ENCODE data around the gene MFAP3. TPM values are rescaled to one million over a fixed set of nuclear protein-coding genes. Genes with fewer than 3 reads are reported as not detected.
"Not testable (repeated sequence)": the region's sequence is repeated elsewhere in the genome, so short reads cannot be mapped to it uniquely, and the experiment has no call there.

The MFAP3 gene
- total and polyA plus RNA-seq, 2 of the 13 experiments (the other 11 are each of a cell fraction or from before 2014, with no cell fraction given), result 12.1 to 28.3 TPM

DNA sequence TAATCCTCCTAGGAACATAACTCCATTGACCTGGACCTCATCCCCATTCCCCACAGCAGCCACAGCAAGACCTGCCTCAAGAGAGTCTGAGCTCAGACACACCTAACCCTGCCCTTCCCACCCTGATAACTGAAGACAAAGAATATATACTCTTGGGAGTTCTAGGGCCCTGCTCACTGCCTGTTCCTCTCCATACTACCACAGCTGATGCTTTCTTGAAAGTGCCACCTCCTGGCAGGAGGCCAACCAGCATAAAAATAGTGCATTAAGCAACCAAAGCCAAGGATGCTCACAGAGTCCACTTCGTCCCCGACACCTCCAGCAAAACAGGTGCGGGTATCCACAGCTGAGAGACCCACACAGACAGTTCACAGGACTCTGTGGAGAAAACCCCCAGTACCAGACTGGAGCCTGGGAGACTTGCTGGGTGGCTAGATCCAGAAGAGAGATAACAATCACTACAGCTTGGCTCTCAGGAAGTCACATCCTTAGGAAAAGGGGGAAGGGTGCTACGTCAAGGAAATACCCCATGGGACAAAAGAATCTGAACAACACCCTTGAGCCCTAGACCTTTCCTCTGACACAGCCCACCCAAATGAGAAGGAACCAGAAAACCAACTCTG is 23.6 kb upstream of the MFAP3 start:
- Histone ChIP-seq H4K20me1 (ENCODE audit: insufficient read depth, low read length) (no peaks in the 10 kb centered on the region), H3K36me3 (replicated peaks in 1 of 2; ENCODE audit: control insufficient read depth in 1 of 2, insufficient read depth in 2 of 2, low read length in 2 of 2) (no peaks in the 10 kb centered on the region), H3K79me2 (ENCODE audit: insufficient read depth, low read length) (no peaks in the 10 kb centered on the region), H3K27me3 (ENCODE audit: control insufficient read depth in 1 of 2, insufficient read depth in 2 of 2, low read length in 2 of 2) (no peaks in the 10 kb centered on the region), H3K27ac (ENCODE audit: extremely low read length, insufficient read depth, low read length) (no peak overlapping the region), H3K4me2 (ENCODE audit: low read depth, low read length) (no peak overlapping the region), H3K9ac (ENCODE audit: insufficient read depth, low read depth, low read length) (no peak overlapping the region), H3K4me3 (replicated peaks in 1 of 3; ENCODE audit: insufficient read depth in 1 of 3, low read depth in 2 of 3, low read length in 3 of 3) (no peak overlapping the region), H3K4me1 (ENCODE audit: insufficient read depth, low read length) (no peaks in the 10 kb centered on the region), H2AFZ (ENCODE audit: low read length) (no peak overlapping the region), H3K9me3 (ENCODE audit: low read length) (no peaks in the 10 kb centered on the region)
- DNase-seq (ENCODE audit: low spot score), result no peak
- intact Hi-C loops (cut with micrococcal nuclease; ENCODE audit: unreplicated experiment), result no loop called here
- no peak for FAIRE-seq
- no peak for ATAC-seq
- no peak for TF ChIP-seq EP300 (IDR thresholded peaks at IDR 0.05; ENCODE audit: low read depth in 2 of 2, low read length in 2 of 2)
- no peak for TF ChIP-seq EP300 (CRISPR knock-in tag; IDR thresholded peaks at IDR 0.05; ENCODE audit: borderline replicate concordance)
- TF ChIP-seq ZNF275 (CRISPR knock-in tag; IDR thresholded peaks at IDR 0.05; ENCODE audit: borderline replicate concordance), result no peak
- TF ChIP-seq MBD4 (IDR thresholded peaks at IDR 0.05; ENCODE audit: borderline replicate concordance, low read length), result no peak
- no peak for TF ChIP-seq ZNF550 (CRISPR knock-in tag; IDR thresholded peaks at IDR 0.05; ENCODE audit: borderline replicate concordance)
- ChIA-PET POLR2A (no interaction called here), CTCF (ENCODE audit: low intra/inter-chr PET ratio, low total read pairs) (no interaction called here)
- BruUV-seq (replicated peaks), result no TSS peak
- in situ Hi-C loops (cut with HindIII; ENCODE audit: extremely low pct_ligation_motif_present, low pct_unique_long_range_greater_than_20kb), result no loop called here
- WGBS (ENCODE audit: low lambda C conversion rate), result 100% methylated on average over 4 of the region's 4 CpGs

DNA sequence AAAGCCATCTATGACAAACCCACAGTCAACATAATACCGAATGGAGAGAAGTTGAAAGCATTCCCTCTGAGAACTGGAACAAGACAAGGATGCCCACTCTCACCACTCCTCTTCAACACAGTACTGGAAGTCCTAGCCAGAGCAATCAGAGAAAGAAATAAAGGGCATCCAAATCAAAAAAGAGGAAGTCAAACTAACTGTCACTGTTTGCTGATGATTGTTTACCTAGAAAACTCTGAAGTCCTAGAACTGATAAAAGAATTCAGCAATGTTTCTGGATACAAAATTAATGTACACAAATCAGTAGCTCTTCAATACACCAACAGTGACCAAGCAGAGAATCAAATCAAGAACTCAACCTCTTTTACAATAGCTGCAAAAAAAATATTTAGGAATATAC is 19.8 kb upstream of the MFAP3 start:
- H4K20me1 ChIP-seq (ENCODE audit: insufficient read depth, low read length); H3K36me3 ChIP-seq (replicated peaks in 1 of 2; ENCODE audit: control insufficient read depth in 1 of 2, insufficient read depth in 2 of 2, low read length in 2 of 2); H3K9me3 ChIP-seq (ENCODE audit: low read length); H3K4me2 ChIP-seq (ENCODE audit: low read depth, low read length); H3K4me3 ChIP-seq (replicated peaks in 1 of 3; ENCODE audit: insufficient read depth in 1 of 3, low read depth in 2 of 3, low read length in 3 of 3); CTCF ChIA-PET (ENCODE audit: low intra/inter-chr PET ratio, low total read pairs); FAIRE-seq; H3K27ac ChIP-seq (ENCODE audit: extremely low read length, insufficient read depth, low read length); H3K9ac ChIP-seq (ENCODE audit: insufficient read depth, low read depth, low read length); BruUV-seq (replicated peaks); H3K27me3 ChIP-seq (ENCODE audit: control insufficient read depth in 1 of 2, insufficient read depth in 2 of 2, low read length in 2 of 2); H3K79me2 ChIP-seq (ENCODE audit: insufficient read depth, low read length); intact Hi-C loops (cut with micrococcal nuclease; ENCODE audit: unreplicated experiment); POLR2A ChIA-PET; H3K4me1 ChIP-seq (ENCODE audit: insufficient read depth, low read length); H2AFZ ChIP-seq (ENCODE audit: low read length); DNase-seq (ENCODE audit: low spot score); in situ Hi-C loops (cut with HindIII; ENCODE audit: extremely low pct_ligation_motif_present, low pct_unique_long_range_greater_than_20kb); ATAC-seq: not testable (repeated sequence)
- 86% methylated on average over 1 of the region's 1 CpG for WGBS (ENCODE audit: low lambda C conversion rate)
